ENCODE results near the gene MAPK8IP1.

The MAPK8IP1 gene

GRCh38 chr11:45909594-45910475 lies 24.4 kb downstream of the MAPK8IP1 start:
- no peak for DNase-seq (ENCODE audit: low read depth)

GRCh38 chr11:45910623-45911022 lies 25.2 kb downstream of the MAPK8IP1 start:
- TF ChIP-seq CTCF (IDR thresholded peaks at IDR 0.05; ENCODE audit: low read depth, low read length, missing control alignments): no peak
- H3K4me3 ChIP-seq (ENCODE audit: low read depth, low read length): no peak overlapping the region
- no peak for DNase-seq (ENCODE audit: low read depth)

More at GRCh38 chr11:45909594-45910475, 24.4 kb downstream of the MAPK8IP1 start:
- H3K4me3 ChIP-seq (ENCODE audit: low read depth, low read length): no peak overlapping the region
- TF ChIP-seq CTCF (IDR thresholded peaks at IDR 0.05; ENCODE audit: low read depth, low read length, missing control alignments): no peak

GRCh38 chr11:45913514-45913913 lies 28.1 kb downstream of the MAPK8IP1 start:
- DNase-seq (ENCODE audit: low read depth): no peak
- no peak overlapping the region for H3K4me3 ChIP-seq (ENCODE audit: low read depth, low read length)
- TF ChIP-seq CTCF (IDR thresholded peaks at IDR 0.05; ENCODE audit: low read depth, low read length, missing control alignments): no peak

- no peak for TF ChIP-seq CTCF (IDR thresholded peaks at IDR 0.05; ENCODE audit: low read depth, low read length, missing control alignments)
- no peak for DNase-seq (ENCODE audit: low read depth)
- H3K4me3 ChIP-seq (ENCODE audit: low read depth, low read length): no peak overlapping the region
Measured at GRCh38 chr11:45913942-45914635, 28.6 kb downstream of the MAPK8IP1 start.

GRCh38 chr11:45915446-45915845 lies 30.0 kb downstream of the MAPK8IP1 start:
- H3K4me3 ChIP-seq (ENCODE audit: low read depth, low read length): no peak overlapping the region
- no peak for DNase-seq (ENCODE audit: low read depth)
- TF ChIP-seq CTCF (IDR thresholded peaks at IDR 0.05; ENCODE audit: low read depth, low read length, missing control alignments): no peak

GRCh38 chr11:45917286-45917622 lies 31.8 kb downstream of the MAPK8IP1 start:
- peak overlapping the region; percentile 66 for H3K4me3 ChIP-seq (ENCODE audit: low read depth, low read length)
- no peak for TF ChIP-seq CTCF (IDR thresholded peaks at IDR 0.05; ENCODE audit: low read depth, low read length, missing control alignments)
- DNase-seq (ENCODE audit: low read depth): no peak

All from GM12864 (cell line).